ENCODE data around the gene ELAVL1. TPM values are rescaled to one million over a fixed set of nuclear protein-coding genes. Genes with fewer than 3 reads are reported as not detected.

Gene ELAVL1
- total and polyA plus RNA-seq, 9 of the 15 experiments (the other 6 are each of a cell fraction or from before 2014, with no cell fraction given), result 4.3 to 172 (median 69.2) TPM

- ChIA-PET POLR2A (interaction anchor here (0.6 to 3.7 kb wide), 3 partner anchors 25 to 577 kb away, joined by 3 to 15 read pairs (median 6); partner anchors contain the start of gene TIMM44), CTCF (ENCODE audit: low intra/inter-chr PET ratio) (interaction anchor here (2.8 kb wide), 1 partner anchor 284 kb away, joined by 12 read pairs; no protein-coding TSS in a partner anchor)
- no peak overlapping the region; a peak in 1 of 4 replicates for H3K9ac ChIP-seq (ENCODE audit: insufficient read depth in 1 of 2, low read depth in 2 of 2, low read length in 2 of 2)
- no peak overlapping the region for H3K4me2 ChIP-seq (ENCODE audit: insufficient read depth, low read length)
- H3K27ac ChIP-seq (ENCODE audit: extremely low read depth, low read depth, low read length), result no peak overlapping the region
- no peak overlapping the region for H3K4me3 ChIP-seq
- H3K36me3 ChIP-seq (ENCODE audit: control insufficient read depth, insufficient read depth, low read length), result peaks cover 89% of the 10 kb centered on the region; the same call in 2 of the 3 replicates
- ATAC-seq (no peak), DNase-seq (ENCODE audit: extremely low read depth in 1 of 4, low spot score in 3 of 4) (no peak), FAIRE-seq (no peak)
- no TSS peak for BruUV-seq (replicated peaks)
- H3K27me3 ChIP-seq (ENCODE audit: control insufficient read depth in 2 of 2, insufficient read depth in 2 of 2, low read length in 2 of 2), result no peaks in the 10 kb centered on the region
- peaks cover 0 to 4% of the 10 kb centered on the region in 2 experiments; a peak in 2 of 5 replicates for H3K4me1 ChIP-seq (replicated peaks in 1 of 2; ENCODE audit: control insufficient read depth in 2 of 2, insufficient read depth in 2 of 2, low read length in 2 of 2)
- H3K9me3 ChIP-seq (replicated peaks; ENCODE audit: control insufficient read depth, insufficient read depth, low read depth, low read length), result no peaks in the 10 kb centered on the region
- H3K9me1 ChIP-seq (ENCODE audit: control insufficient read depth, insufficient read depth, low read length), result no peaks in the 10 kb centered on the region
- intact Hi-C loops (cut with micrococcal nuclease) (no loop called here), in situ Hi-C loops (cut with MboI) (no loop called here)
- no peaks in the 10 kb centered on the region; the same call in none of the 2 replicates for H4K20me1 ChIP-seq (replicated peaks; ENCODE audit: control insufficient read depth, insufficient read depth, low read length)
- no peaks in the 10 kb centered on the region for H3K79me2 ChIP-seq (ENCODE audit: control insufficient read depth, insufficient read depth, low read length)
- H2AFZ ChIP-seq (ENCODE audit: low read depth, low read length), result no peak overlapping the region
- WGBS (ENCODE audit: insufficient coverage, low coverage, missing lambda C conversion rate), result 92% methylated on average over 11 of the region's 11 CpGs
- no peak for TF ChIP-seq NUFIP1 (IDR thresholded peaks at IDR 0.05; ENCODE audit: partially characterized antibody)
- TF ChIP-seq ZBTB2 (IDR thresholded peaks at IDR 0.05), result no peak
- no peak for TF ChIP-seq KLF10 (CRISPR knock-in tag; IDR thresholded peaks at IDR 0.05)
- TF ChIP-seq HNRNPH1 (optimal IDR thresholded peaks at IDR 0.05; ENCODE audit: low read depth, low read length), result no peak
- TF ChIP-seq ARID3B (CRISPR knock-in tag; IDR thresholded peaks at IDR 0.05; ENCODE audit: borderline replicate concordance), result no peak
- TF ChIP-seq AFF1 (IDR thresholded peaks at IDR 0.05; ENCODE audit: low read depth in 1 of 2, partially characterized antibody in 2 of 2), result no peak
- no peak for TF ChIP-seq E2F8 (IDR thresholded peaks at IDR 0.05; ENCODE audit: low read depth, partially characterized antibody)
- no peak for TF ChIP-seq NR2F6 (CRISPR knock-in tag; IDR thresholded peaks at IDR 0.05)
- TF ChIP-seq TEAD1 (CRISPR knock-in tag; IDR thresholded peaks at IDR 0.05), result no peak
- TF ChIP-seq ZNF23 (CRISPR knock-in tag; IDR thresholded peaks at IDR 0.05), result no peak
- no peak for TF ChIP-seq CHD4 (IDR thresholded peaks at IDR 0.05; ENCODE audit: insufficient read depth, insufficient replicate concordance, low read depth, low read length, poor library complexity, severe bottlenecking)
- TF ChIP-seq GTF2E2 (tag; IDR thresholded peaks at IDR 0.05), result no peak
These were observed 35.9 kb downstream of the ELAVL1 start for GRCh38 chr19:7969555-7969939.
